HG02852 (cell line): ENCODE measurements around the gene TBX6.
"Not testable (repeated sequence)": the region's sequence is repeated elsewhere in the genome, so short reads cannot be mapped to it uniquely, and the experiment has no call there.

Experiments used
- ATAC-seq: cut with Tn5 transposase; IDR thresholded peaks from one replicate; pipeline ENCODE4 v1.9.1; 2021; ENCODE audit warnings: mild to moderate bottlenecking, moderate library complexity; ENCODE audit not compliant: unreplicated experiment

Gene TBX6

GRCh38 chr16:30066761-30067583, 24.8 kb downstream of the TBX6 start:
- no peak for ATAC-seq

- ATAC-seq = no peak
These were observed 25.6 kb downstream of the TBX6 start for GRCh38 chr16:30065943-30066760.

DNA sequence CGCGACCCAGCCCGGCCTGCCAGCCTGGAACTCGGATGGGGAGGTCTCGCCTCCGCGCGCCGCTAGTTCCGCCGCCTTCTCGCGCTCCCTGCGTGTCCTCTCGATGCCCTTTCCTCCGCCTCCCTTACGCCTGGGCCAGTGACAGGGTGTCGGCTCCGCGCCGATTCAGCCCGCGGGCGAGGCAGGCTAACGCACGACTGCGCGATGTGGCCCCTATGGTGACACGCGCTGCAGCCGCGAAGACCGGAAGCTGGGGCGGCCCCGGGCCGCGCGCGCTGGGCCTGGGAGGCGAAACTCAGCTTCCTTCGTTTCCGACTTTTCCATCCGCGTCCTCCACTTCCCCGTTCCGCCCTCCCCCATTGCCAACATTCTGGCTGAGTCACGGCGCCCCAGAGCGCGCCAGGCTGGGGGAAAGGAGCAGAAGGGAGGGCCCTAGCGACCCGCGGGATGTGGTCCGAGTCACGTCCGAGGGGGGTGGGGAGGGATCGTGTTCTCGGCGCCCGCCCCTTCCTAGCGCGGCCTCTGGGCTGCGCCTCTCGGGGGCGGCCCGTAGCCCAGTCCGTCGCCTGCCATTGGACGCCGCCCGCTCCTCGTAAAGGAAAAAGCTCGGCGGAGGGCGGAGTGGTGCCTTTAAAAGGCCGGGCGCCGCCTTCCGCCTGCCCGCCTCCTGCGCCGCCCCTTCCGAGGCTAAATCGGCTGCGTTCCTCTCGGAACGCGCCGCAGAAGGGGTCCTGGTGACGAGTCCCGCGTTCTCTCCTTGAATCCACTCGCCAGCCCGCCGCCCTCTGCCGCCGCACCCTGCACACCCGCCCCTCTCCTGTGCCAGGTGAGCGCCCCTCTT, 26.4 kb downstream of the TBX6 start, which contains the start of gene ALDOA:
Gene ALDOA, plus strand, starts transcription at position 659 of the 841 bp plus-strand sequence. CDS start 1,138 bp downstream, outside the sequence.
- peak; percentile 77 for ATAC-seq

- ATAC-seq = no peak
These were observed 27.0 kb downstream of the TBX6 start for GRCh38 chr16:30064729-30065101.

- no peak for ATAC-seq
These were observed 27.6 kb downstream of the TBX6 start for GRCh38 chr16:30063893-30064728.

GRCh38 chr16:30063278-30063892, 28.3 kb downstream of the TBX6 start:
- ATAC-seq = no peak

- no peak for ATAC-seq
These were observed 30.7 kb downstream of the TBX6 start for GRCh38 chr16:30060836-30061554.

DNA sequence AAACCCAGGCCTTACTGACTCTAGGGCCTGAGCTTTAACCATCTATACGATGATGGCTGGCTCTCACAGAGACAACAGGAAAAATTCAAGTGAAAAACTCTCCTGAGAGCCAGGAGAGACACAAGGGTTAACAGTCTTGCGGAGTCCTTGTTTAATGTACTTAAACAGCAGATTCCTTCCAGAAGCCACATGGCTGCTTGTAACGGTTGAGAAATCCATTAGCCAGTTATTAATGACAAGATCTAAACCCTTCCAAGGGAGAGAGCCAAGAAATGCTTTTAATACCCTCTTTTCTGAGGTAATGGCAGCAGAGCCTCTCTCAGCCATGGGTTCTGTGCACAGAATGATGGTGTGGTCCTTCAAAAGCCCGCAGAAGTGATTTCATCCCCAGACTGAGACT, 31.4 kb downstream of the TBX6 start:
- ATAC-seq = no peak

DNA sequence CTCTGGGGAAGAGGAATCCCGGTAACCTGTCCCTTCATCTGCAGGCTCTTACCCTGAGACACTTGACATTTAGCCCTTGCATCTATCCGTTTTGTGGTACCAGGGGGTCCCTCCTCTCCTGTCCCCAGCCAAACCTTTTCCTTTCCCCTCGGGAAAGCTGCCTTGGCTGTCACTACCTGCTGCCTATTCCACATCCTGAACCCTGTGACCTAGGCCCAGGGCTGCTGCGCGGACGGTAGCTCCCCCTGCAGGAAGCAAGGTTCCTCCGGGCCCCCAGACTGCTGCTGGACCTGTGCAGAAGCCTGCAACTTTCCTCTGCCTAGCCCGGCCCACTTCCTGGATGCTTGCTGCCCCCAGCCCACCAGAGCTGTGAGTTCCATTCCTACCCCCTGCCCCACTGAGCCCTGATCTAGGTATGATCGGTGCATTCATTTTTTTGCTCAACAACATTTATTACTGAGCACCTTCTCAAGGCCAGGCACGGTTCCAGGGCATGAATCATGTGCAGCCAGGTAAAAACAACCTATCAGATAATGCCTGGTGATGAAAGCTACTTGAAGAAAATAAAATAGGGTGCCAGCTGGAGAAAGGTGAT, 36.7 kb downstream of the TBX6 start:
- ATAC-seq = no peak

- ATAC-seq = no peak
These were observed 37.3 kb downstream of the TBX6 start for GRCh38 chr16:30054451-30054850.

DNA sequence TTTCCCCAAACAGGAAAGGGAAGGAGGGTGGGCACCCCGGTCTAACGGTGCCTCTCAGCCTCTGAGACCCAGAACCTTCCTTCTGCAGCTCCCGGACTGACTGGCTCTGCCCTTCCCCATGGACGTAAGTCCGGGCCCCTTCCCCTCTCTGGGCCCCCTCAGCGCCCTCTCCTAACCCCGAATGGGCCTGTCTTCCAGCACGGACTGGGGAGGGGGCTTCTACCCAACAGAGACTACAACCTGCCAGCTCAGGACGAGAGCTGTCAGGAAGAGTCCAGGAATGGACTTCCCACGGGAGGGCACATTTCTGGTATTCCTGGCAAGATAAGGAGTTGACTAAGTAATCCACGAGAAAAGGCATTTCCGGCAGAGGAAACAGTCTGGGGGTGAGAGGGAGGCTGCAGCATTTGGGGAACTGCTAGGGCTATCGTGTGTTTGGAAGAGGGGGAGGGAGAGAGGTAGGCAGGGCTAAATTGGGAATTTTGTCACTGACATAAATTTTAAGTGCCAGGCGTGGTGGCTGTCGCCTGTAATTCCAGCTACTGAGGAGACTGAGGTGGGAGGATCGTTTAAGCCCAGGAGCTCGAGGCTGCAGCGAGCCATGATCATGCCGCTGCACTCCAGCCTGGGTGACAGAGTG, 38.2 kb downstream of the TBX6 start:
- ATAC-seq = peak; percentile 10

DNA sequence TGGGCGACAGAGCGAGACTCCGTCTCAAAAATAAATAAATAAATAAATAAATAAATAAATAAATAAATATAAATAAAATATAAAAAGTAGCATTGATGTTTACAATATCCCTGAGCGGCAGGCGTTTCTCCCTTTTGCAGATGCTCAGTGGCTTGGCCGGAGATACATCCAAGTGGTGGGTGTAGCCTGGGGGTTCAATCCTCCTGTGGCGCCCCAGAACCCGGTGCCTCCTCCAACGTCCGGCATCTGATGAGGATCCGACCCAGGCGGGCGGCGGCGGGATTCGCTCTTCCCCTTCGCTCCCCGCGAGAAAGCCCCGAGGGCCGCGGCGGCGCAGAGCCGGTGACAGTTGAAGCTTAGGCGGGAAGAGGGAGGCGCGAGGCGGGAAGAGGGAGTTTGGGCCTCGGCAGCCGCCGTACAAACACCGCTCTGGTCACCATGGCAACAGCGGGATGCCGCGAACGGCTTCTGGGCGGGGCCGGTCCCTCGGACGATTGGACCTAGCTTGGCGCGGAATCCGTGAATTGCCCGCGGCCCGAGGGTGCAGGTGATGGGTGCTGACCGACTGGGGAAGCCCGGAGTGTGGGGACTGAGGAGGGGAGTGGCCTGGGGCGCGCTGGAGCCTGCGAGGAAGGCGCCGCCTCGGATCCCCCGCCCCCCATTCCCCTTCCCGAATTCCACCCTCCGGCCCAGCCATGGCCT, 38.9 kb downstream of the TBX6 start:
- peak; percentile 64 for ATAC-seq

DNA sequence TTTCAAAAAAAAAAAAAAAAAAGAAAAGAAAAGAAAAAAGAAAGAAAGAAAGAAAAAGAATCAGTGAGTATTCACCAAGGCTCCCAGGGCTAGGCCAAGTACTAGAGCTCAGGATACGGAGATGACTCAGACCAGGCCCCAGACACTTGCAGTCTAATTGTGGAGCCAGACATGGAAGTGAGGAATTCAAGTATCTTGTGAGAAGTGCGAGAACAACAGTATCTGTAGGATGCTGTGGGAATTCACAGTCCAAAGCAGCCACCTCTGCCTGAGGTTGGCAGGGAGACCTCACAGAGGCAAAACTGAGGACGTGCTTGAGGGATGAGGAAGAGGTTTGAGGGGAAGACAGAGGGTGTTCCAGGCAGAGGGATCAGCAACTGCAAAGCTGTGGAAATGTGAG, 40.2 kb downstream of the TBX6 start:
- ATAC-seq = no peak

- ATAC-seq = no peak
These were observed 41.9 kb downstream of the TBX6 start for GRCh38 chr16:30049871-30050270.

- no peak for ATAC-seq
These were observed 45.1 kb downstream of the TBX6 start for GRCh38 chr16:30046588-30046987.

DNA sequence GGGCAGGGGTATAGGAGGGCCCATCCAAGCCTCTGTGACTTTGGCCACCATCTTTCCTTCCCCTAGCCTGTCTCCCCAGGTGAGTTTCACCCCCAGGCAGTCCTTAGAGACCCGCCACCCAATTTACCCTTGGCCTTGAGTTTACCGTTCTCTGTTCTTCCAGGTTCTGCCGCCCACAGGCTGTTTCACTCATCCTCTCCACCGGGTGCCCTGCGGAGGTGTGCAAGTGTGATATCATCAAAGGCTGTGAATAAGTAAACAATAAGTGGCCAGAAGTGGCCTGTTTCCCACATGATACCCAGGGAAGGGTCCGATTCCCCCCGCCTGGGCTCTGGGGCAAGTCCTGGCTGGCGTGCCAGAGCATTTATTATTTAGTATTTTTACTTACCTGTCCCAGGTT, 45.5 kb downstream of the TBX6 start:
- no peak for ATAC-seq

GRCh38 chr16:30041841-30042240, 49.9 kb downstream of the TBX6 start:
- no peak for ATAC-seq

- not testable (repeated sequence) for ATAC-seq
These were observed 51.0 kb downstream of the TBX6 start for GRCh38 chr16:30040690-30041089.
